Mesenchymal stem cell (in vitro differentiated cells and primary cell): ENCODE results near the gene COL23A1.

ENCODE experiments used
- DNase-seq: peaks from one replicate; pipeline ENCODE4 v3.0.0-alpha.2; 2013
- H2AFZ ChIP-seq: one replicate; pipeline ENCODE4 v1.6.1; 2013; ENCODE audit warnings: low read depth, mild to moderate bottlenecking, control low read depth, inconsistent platforms, low read length, moderate library complexity
- H2AK5ac ChIP-seq: 2 replicates; pipeline ENCODE4 v1.6.1; 2013; ENCODE audit warnings: low read length, moderate library complexity, mild to moderate bottlenecking, inconsistent platforms; ENCODE audit not compliant: severe bottlenecking
- H2BK120ac ChIP-seq: one replicate; pipeline ENCODE4 v1.6.1; 2013; ENCODE audit warnings: low read depth, mild to moderate bottlenecking, inconsistent platforms, low read length, moderate library complexity
- H2BK12ac ChIP-seq, 2 experiments: one replicate each; pipeline ENCODE4 v1.6.1; 2013; ENCODE audit warnings: inconsistent platforms in 2 of 2, low read length in 2 of 2, mild to moderate bottlenecking in 2 of 2, moderate library complexity in 2 of 2, control low read depth in 1 of 2
- H2BK15ac ChIP-seq: one replicate; pipeline ENCODE4 v1.6.1; 2013; ENCODE audit warnings: mild to moderate bottlenecking, low read depth, inconsistent platforms; ENCODE audit not compliant: poor library complexity, severe bottlenecking
- H2BK5ac ChIP-seq: 2 replicates; pipeline ENCODE4 v1.6.1; 2013; ENCODE audit warnings: low read depth, mild to moderate bottlenecking, low read length, control low read depth, inconsistent platforms; ENCODE audit not compliant: poor library complexity, severe bottlenecking
- H3K14ac ChIP-seq, 2 experiments: one replicate each; pipeline ENCODE4 v1.6.1; 2013; ENCODE audit warnings: inconsistent platforms in 2 of 2, low read length in 2 of 2, control low read depth in 1 of 2, mild to moderate bottlenecking in 1 of 2, moderate library complexity in 1 of 2
- H3K18ac ChIP-seq, 2 experiments: one replicate each; pipeline ENCODE4 v1.6.1; 2013; ENCODE audit warnings: inconsistent platforms in 2 of 2, low read length in 2 of 2, control low read depth in 1 of 2, low read depth in 1 of 2, mild to moderate bottlenecking in 1 of 2
- H3K23ac ChIP-seq, 2 experiments: one replicate each; pipeline ENCODE4 v1.6.1; 2013; ENCODE audit warnings: inconsistent platforms in 2 of 2, low read length in 2 of 2, mild to moderate bottlenecking in 2 of 2, moderate library complexity in 2 of 2, control low read depth in 1 of 2
- H3K27ac ChIP-seq: 2 replicates; pipeline ENCODE4 v1.5.1; 2013; ENCODE audit warnings: mild to moderate bottlenecking, moderate library complexity, low read length, control low read depth, inconsistent platforms; ENCODE audit not compliant: poor library complexity, severe bottlenecking
- H3K27me3 ChIP-seq, 2 experiments: 2 replicates each; pipeline versions ENCODE4 v1.6.1 to v1.7.0; 2013; ENCODE audit warnings: low read length in 2 of 2, mild to moderate bottlenecking in 2 of 2, moderate library complexity in 2 of 2, control low read depth in 1 of 2, inconsistent platforms in 1 of 2; ENCODE audit not compliant: control insufficient read depth in 1 of 2, insufficient read depth in 1 of 2
- H3K36me3 ChIP-seq, 2 experiments: 2 replicates each; pipeline versions ENCODE4 v1.6.1 to v1.7.0; 2013; ENCODE audit warnings: low read length in 2 of 2, control low read depth in 1 of 2, inconsistent platforms in 1 of 2, low read depth in 1 of 2, mild to moderate bottlenecking in 1 of 2; ENCODE audit not compliant: insufficient read depth in 2 of 2, control insufficient read depth in 1 of 2
- H3K4ac ChIP-seq, 2 experiments: one replicate each; pipeline ENCODE4 v1.6.1; 2013; ENCODE audit warnings: inconsistent platforms in 2 of 2, low read length in 2 of 2, mild to moderate bottlenecking in 2 of 2, moderate library complexity in 2 of 2, control low read depth in 1 of 2, low read depth in 1 of 2
- H3K4me1 ChIP-seq: 2 replicates; pipeline ENCODE4 v1.6.1; 2013; ENCODE audit warnings: low read depth, low read length, control low read depth; ENCODE audit not compliant: control insufficient read depth, insufficient read depth
- H3K4me2 ChIP-seq: 2 replicates; pipeline ENCODE4 v1.6.1; 2013; ENCODE audit warnings: low read length, mild to moderate bottlenecking, inconsistent platforms; ENCODE audit not compliant: poor library complexity, severe bottlenecking
- H3K4me3 ChIP-seq, 2 experiments: 2 replicates each; pipeline versions ENCODE4 v1.5.1 to v1.7.0; 2013; ENCODE audit warnings: low read length in 2 of 2, mild to moderate bottlenecking in 2 of 2, control low read depth in 1 of 2, low read depth in 1 of 2; ENCODE audit not compliant: insufficient read depth in 1 of 2
- H3K79me1 ChIP-seq: replicated peaks from 2 replicates; pipeline ENCODE4 v1.6.1; 2013; ENCODE audit warnings: mild to moderate bottlenecking, control low read depth, low read length, inconsistent platforms; ENCODE audit not compliant: poor library complexity, severe bottlenecking
- H3K9ac ChIP-seq: 2 replicates; pipeline ENCODE4 v1.7.0; 2013; ENCODE audit warnings: mild to moderate bottlenecking, low read length, moderate library complexity
- H3K9me3 ChIP-seq: 2 replicates; pipeline ENCODE4 v1.7.0; 2013; ENCODE audit warnings: mild to moderate bottlenecking, low read length; ENCODE audit not compliant: control insufficient read depth
- H4K8ac ChIP-seq: one replicate; pipeline ENCODE4 v1.6.1; 2013; ENCODE audit warnings: inconsistent platforms, mild to moderate bottlenecking, low read length, moderate library complexity
- H4K91ac ChIP-seq: one replicate; pipeline ENCODE4 v1.6.1; 2013; ENCODE audit warnings: mild to moderate bottlenecking, low read length, inconsistent platforms
- WGBS: methylation state at CpG from one replicate; pipeline ENCODE4 v1.1.7; 2013; ENCODE audit warnings: mixed read lengths; 5-methylcytosine and 5-hydroxymethylcytosine counted together

Gene COL23A1

GRCh38 chr5:178356431-178356872 lies 233.7 kb downstream of the COL23A1 start:
- Histone ChIP-seq H3K4me3 (no peak overlapping the region), H3K9ac (no peak overlapping the region), H2BK5ac (no peak overlapping the region), H3K23ac (no peak overlapping the region), H2AK5ac (no peak overlapping the region), H3K79me1 (no peaks in the 10 kb centered on the region), H4K91ac (no peak overlapping the region), H2BK15ac (no peak overlapping the region), H3K27ac (no peak overlapping the region), H2AFZ (no peak overlapping the region), H2BK120ac (no peak overlapping the region), H3K9me3 (no peaks in the 10 kb centered on the region), H2BK12ac (no peak overlapping the region), H3K4me2 (no peak overlapping the region), H3K36me3 (no peaks in the 10 kb centered on the region), H4K8ac (no peak overlapping the region), H3K4me1 (peaks cover 4% of the 10 kb centered on the region), H3K18ac (no peak overlapping the region), H3K14ac (no peak overlapping the region), H3K27me3 (peaks cover 0 to 53% of the 10 kb centered on the region in 2 experiments), H3K4ac (no peak overlapping the region)
- DNase-seq: peak; percentile 24
- 19% methylated on average over 11 of the region's 13 CpGs for WGBS

GRCh38 chr5:178355671-178356070 lies 234.5 kb downstream of the COL23A1 start:
- H3K4me2 ChIP-seq: no peak overlapping the region
- no peak overlapping the region for H2BK12ac ChIP-seq
- H2BK5ac ChIP-seq: no peak overlapping the region
- H3K9me3 ChIP-seq: no peaks in the 10 kb centered on the region
- DNase-seq: no peak
- no peak overlapping the region for H3K23ac ChIP-seq
- peaks cover 4% of the 10 kb centered on the region for H3K4me1 ChIP-seq
- no peak overlapping the region for H2BK120ac ChIP-seq
- no peak overlapping the region for H2AFZ ChIP-seq
- no peaks in the 10 kb centered on the region for H3K36me3 ChIP-seq
- H3K9ac ChIP-seq: no peak overlapping the region
- H3K27ac ChIP-seq: no peak overlapping the region
- no peak overlapping the region for H2BK15ac ChIP-seq
- H3K4me3 ChIP-seq: no peak overlapping the region
- no peak overlapping the region for H4K8ac ChIP-seq
- no peak overlapping the region for H4K91ac ChIP-seq
- no peak overlapping the region for H2AK5ac ChIP-seq
- peaks cover 0 to 51% of the 10 kb centered on the region in 2 experiments for H3K27me3 ChIP-seq
- H3K4ac ChIP-seq: no peak overlapping the region
- no peak overlapping the region for H3K18ac ChIP-seq
- H3K79me1 ChIP-seq: no peaks in the 10 kb centered on the region
- no peak overlapping the region for H3K14ac ChIP-seq
- 89% methylated on average over 7 of the region's 9 CpGs for WGBS

- WGBS: 84% methylated on average over 9 of the region's 9 CpGs
- Histone ChIP-seq H3K79me1 (no peaks in the 10 kb centered on the region), H2BK12ac (no peak overlapping the region), H2BK120ac (no peak overlapping the region), H3K18ac (no peak overlapping the region), H2AK5ac (no peak overlapping the region), H3K14ac (no peak overlapping the region), H3K4me2 (no peak overlapping the region), H2AFZ (no peak overlapping the region), H3K9ac (no peak overlapping the region), H3K27ac (no peak overlapping the region), H4K91ac (no peak overlapping the region), H4K8ac (no peak overlapping the region), H3K27me3 (peaks cover 0 to 44% of the 10 kb centered on the region in 2 experiments), H3K4me1 (peaks cover 4% of the 10 kb centered on the region), H3K4me3 (no peak overlapping the region), H3K9me3 (no peaks in the 10 kb centered on the region), H3K23ac (no peak overlapping the region), H2BK5ac (no peak overlapping the region), H3K36me3 (no peaks in the 10 kb centered on the region), H2BK15ac (no peak overlapping the region), H3K4ac (no peak overlapping the region)
- DNase-seq: no peak
Measured at GRCh38 chr5:178353461-178353860, 236.7 kb downstream of the COL23A1 start.

- no peak overlapping the region for H4K91ac ChIP-seq
- no peak overlapping the region for H3K23ac ChIP-seq
- no peak overlapping the region for H3K4me2 ChIP-seq
- no peak overlapping the region for H3K4me3 ChIP-seq
- no peak overlapping the region for H2BK120ac ChIP-seq
- no peak overlapping the region for H3K14ac ChIP-seq
- no peak overlapping the region for H2BK15ac ChIP-seq
- WGBS: 82% methylated on average over 5 of the region's 8 CpGs
- no peak overlapping the region for H4K8ac ChIP-seq
- H2BK5ac ChIP-seq: no peak overlapping the region
- no peak overlapping the region for H3K4ac ChIP-seq
- no peaks in the 10 kb centered on the region for H3K79me1 ChIP-seq
- no peaks in the 10 kb centered on the region for H3K36me3 ChIP-seq
- no peak for DNase-seq
- H2BK12ac ChIP-seq: no peak overlapping the region
- peaks cover 0 to 48% of the 10 kb centered on the region in 2 experiments for H3K27me3 ChIP-seq
- H3K18ac ChIP-seq: no peak overlapping the region
- H2AFZ ChIP-seq: no peak overlapping the region
- H3K4me1 ChIP-seq: peaks cover 2% of the 10 kb centered on the region
- H3K9ac ChIP-seq: no peak overlapping the region
- H3K9me3 ChIP-seq: no peaks in the 10 kb centered on the region
- H2AK5ac ChIP-seq: no peak overlapping the region
- no peak overlapping the region for H3K27ac ChIP-seq
Measured at GRCh38 chr5:178352035-178352349, 238.2 kb downstream of the COL23A1 start.
